ENCODE data around the gene SIN3B. TPM values are rescaled to one million over a fixed set of nuclear protein-coding genes. Genes with fewer than 3 reads are reported as not detected.
A peak's percentile ranks its signal among the peaks of the same experiment; 100 is the strongest.

The SIN3B gene
- total RNA-seq, 2 donors from 2014 or later, result 15.4 to 17.9 TPM

DNA sequence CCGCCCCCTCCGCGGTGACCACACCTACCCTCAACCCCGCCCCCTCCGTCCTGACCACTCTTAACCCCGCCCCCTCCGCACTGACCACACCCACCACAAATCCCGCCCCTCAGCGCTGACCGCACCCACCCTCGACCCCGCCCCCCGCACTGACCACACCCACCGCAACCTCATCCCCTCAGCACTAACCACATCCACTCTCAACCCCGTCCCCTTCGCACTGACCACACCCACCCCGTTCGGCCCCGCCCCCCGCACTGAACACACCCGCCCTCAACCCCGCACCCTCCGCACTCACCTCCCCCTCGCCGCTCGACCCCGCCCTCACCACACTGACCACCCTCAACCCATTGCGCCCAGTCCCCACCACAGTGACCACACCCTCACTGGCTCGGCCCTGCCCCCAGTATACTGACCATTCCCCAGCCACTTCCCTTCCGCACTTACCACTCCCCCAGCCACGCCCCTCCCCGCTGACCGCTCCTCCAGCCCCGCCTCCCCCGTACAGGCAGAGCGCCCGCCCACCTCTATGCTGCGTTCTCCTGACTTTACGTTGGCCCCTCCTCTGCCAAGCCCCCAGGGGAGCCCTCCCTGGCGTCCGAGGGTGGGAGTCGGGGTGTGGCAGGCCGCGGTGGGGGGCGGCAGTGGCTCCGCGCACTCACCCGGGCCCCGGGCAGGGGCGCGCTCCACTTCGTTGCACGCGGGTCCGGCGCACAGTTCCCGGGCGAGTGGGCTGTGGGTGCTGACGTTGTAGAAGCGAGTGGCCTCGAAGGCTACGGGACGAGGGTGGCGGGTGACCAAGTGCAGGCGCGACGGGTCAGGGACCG, 68.0 kb downstream of the SIN3B start:
- Histone ChIP-seq H3K4me3 (peak overlapping the region; percentile 43 to 65), H3K36me3 (no peaks in the 10 kb centered on the region), H3K9me3 (no peaks in the 10 kb centered on the region), H3K4me1 (peaks cover 0 to 12% of the 10 kb centered on the region in 2 donors), H3K27me3 (no peaks in the 10 kb centered on the region), H3K27ac (peak overlapping the region; percentile 67 to 81)
- TF ChIP-seq CTCF (IDR thresholded peaks at IDR 0.05), result no peak
- DNase-seq (ENCODE audit: low spot score), result peak; percentile 94

DNA sequence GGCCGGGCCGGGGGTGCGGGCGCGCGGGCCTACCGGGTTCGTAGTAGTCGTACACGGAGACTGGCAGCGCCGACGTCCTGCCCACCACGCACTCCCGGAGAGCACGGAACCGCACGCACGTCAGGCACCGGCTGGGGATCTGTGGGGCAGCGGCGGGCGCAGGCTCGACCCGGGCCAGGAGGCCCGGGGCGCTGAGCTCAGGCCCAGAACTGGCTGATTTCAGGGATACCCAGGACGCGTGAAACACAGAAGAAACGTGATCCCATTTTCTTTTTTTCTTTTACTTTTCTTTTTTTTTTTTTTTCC, 68.6 kb downstream of the SIN3B start:
- no peaks in the 10 kb centered on the region for H3K9me3 ChIP-seq
- peaks cover 0 to 12% of the 10 kb centered on the region in 2 donors for H3K4me1 ChIP-seq
- TF ChIP-seq CTCF (IDR thresholded peaks at IDR 0.05), result no peak
- no peaks in the 10 kb centered on the region for H3K27me3 ChIP-seq
- H3K27ac ChIP-seq, result peak overlapping the region; percentile 67 to 81
- no peak for DNase-seq (ENCODE audit: low spot score)
- H3K4me3 ChIP-seq, result peak overlapping the region; percentile 43 to 65
- H3K36me3 ChIP-seq, result no peaks in the 10 kb centered on the region

GRCh38 chr19:16898361-16899015, 69.3 kb downstream of the SIN3B start:
- Histone ChIP-seq H3K4me3 (no peak overlapping the region), H3K9me3 (no peaks in the 10 kb centered on the region), H3K27me3 (no peaks in the 10 kb centered on the region), H3K4me1 (peaks cover 0 to 12% of the 10 kb centered on the region in 2 donors), H3K36me3 (no peaks in the 10 kb centered on the region), H3K27ac (no peak overlapping the region)
- DNase-seq (ENCODE audit: low spot score), result no peak
- no peak for TF ChIP-seq CTCF (IDR thresholded peaks at IDR 0.05)

- Histone ChIP-seq H3K4me1 (peaks cover 0 to 12% of the 10 kb centered on the region in 2 donors), H3K9me3 (no peaks in the 10 kb centered on the region), H3K36me3 (no peaks in the 10 kb centered on the region), H3K27ac (no peak overlapping the region), H3K27me3 (no peaks in the 10 kb centered on the region), H3K4me3 (no peak overlapping the region)
- no peak for DNase-seq (ENCODE audit: low spot score)
- TF ChIP-seq CTCF (IDR thresholded peaks at IDR 0.05), result peak in 1 of 2 donors; percentile 62
These were observed 70.4 kb downstream of the SIN3B start for GRCh38 chr19:16899566-16900075.

DNA sequence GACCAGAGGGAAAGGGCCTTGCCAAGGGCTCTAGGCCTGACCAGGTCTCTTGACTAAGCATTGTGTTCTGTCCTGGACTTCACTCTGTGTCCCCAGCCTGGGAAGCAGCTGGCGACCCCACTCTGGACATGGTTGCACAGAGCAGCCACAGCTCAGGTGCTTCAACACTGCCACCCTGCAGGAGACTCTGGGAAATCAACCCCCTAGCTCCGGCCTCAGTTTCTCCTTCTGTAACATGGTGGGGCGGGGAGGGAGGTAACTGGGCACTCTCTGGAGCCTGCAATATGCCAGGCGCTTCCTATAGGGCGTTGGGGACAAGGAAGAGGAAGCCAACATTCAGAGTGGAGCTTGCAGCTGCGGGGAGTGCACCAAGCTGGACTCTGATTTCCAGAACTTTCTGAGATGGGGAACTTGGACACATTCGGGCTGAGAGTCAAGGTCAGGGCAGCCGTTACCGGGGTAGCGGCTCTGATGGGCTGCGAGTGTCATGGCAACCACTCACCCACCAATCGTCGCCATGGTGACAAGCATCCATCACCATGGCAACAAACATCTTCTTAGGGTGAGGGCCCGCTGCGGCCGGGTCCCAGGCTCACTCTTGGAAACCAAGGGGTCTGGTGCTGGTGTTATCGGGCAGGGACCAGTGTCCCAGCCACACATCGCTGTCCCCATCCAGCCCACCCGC, 72.4 kb downstream of the SIN3B start:
- H3K9me3 ChIP-seq, result no peaks in the 10 kb centered on the region
- no peaks in the 10 kb centered on the region for H3K27me3 ChIP-seq
- peaks cover 0 to under 1% of the 10 kb centered on the region in 2 donors for H3K4me1 ChIP-seq
- DNase-seq (ENCODE audit: low spot score), result no peak
- no peaks in the 10 kb centered on the region for H3K36me3 ChIP-seq
- TF ChIP-seq CTCF (IDR thresholded peaks at IDR 0.05), result no peak
- no peak overlapping the region for H3K27ac ChIP-seq
- no peak overlapping the region for H3K4me3 ChIP-seq
